Heart right ventricle (tissue), 16 donors: ENCODE results near the gene C19orf33. TPM values are rescaled to one million over a fixed set of nuclear protein-coding genes. Genes with fewer than 3 reads are reported as not detected.

Experiments
- ATAC-seq, 8 donors: fragments of 200-7000 bp; cut with Tn5 transposase; one replicate each; pipeline ENCODE4 v1.9.1; 2020; ENCODE audit warnings: mild to moderate bottlenecking in 8 of 8, moderate library complexity in 8 of 8, moderate number of reproducible peaks in 1 of 8
- DNase-seq, 2 donors: peaks; one replicate each; pipeline ENCODE4 v3.0.0-alpha.2; 2020
- H3K27ac ChIP-seq, 10 donors: fragments of 200-600 bp; sonication (generic) in 2 of 10; one replicate each; pipeline versions ENCODE4 v1.5.0 to v1.8.0; 2020 to 2022; ENCODE audit warnings: mild to moderate bottlenecking in 3 of 10
- H3K27me3 ChIP-seq, 7 donors: fragments of 200-600 bp; one replicate each; pipeline ENCODE4 v1.8.0; 2021 to 2022; ENCODE audit warnings: mild to moderate bottlenecking in 2 of 7
- H3K36me3 ChIP-seq, 9 donors: fragments of 200-600 bp; sonication (generic) in 1 of 9; one replicate each; pipeline versions ENCODE4 v1.5.0 to v1.8.0; 2020 to 2022; ENCODE audit warnings: mild to moderate bottlenecking in 2 of 9
- H3K4me1 ChIP-seq, 9 donors: fragments of 200-600 bp; sonication (generic) in 1 of 9; one replicate each; pipeline versions ENCODE4 v1.5.0 to v1.8.0; 2020 to 2022; ENCODE audit warnings: mild to moderate bottlenecking in 4 of 9
- H3K4me3 ChIP-seq, 10 donors: fragments of 200-600 bp; sonication (generic) in 2 of 10; one replicate each; pipeline versions ENCODE4 v1.5.0 to v1.8.0; 2020 to 2022; ENCODE audit warnings: mild to moderate bottlenecking in 7 of 10, moderate library complexity in 2 of 10
- H3K9me3 ChIP-seq, 11 donors: fragments of 200-600 bp in 10 of 11; sonication (generic) in 2 of 11; one replicate each; pipeline versions ENCODE4 v1.5.0 to v1.8.0; 2013 to 2022; ENCODE audit warnings: mild to moderate bottlenecking in 2 of 11, control low read depth in 1 of 11, moderate library complexity in 1 of 11
- WGBS, 2 donors: extraction: QIAGEN DNeasy Blood & Tissue Kit; methylation state at CpG; one replicate each; pipeline ENCODE4 v1.1.7; 2013; ENCODE audit warnings: inconsistent platforms in 1 of 2; 5-methylcytosine and 5-hydroxymethylcytosine counted together
- intact Hi-C, 10 donors: fragments of 100-400 bp; cut with DNase I; formaldehyde crosslinking; loops; one replicate each; pipeline versions ENCODE4 v1.11.1 to v1.14.2; 2022
- polyA plus RNA-seq, 2 donors: library from polyadenylated mRNA; stranded (reverse); fragments of 200-250 nt; gene quantifications; one replicate each; pipeline ENCODE4 v1.2.3, GENCODE V29; 2013
- total RNA-seq, 10 donors: library from RNA; stranded (reverse); fragmentation: NEBNext Ultra II Directional in 3 of 10; extraction: Animal tissue kit (Norgen Biotek cat#: 25700) in 3 of 10; gene quantifications; one replicate each; pipeline versions ENCODE4 v1.2.1 to v1.2.4, GENCODE V29; 2021 to 2023
- TF ChIP-seq, protein P1 (sequence below), 9 donors: fragments of 200-600 bp; sonication (generic) in 2 of 9; IDR thresholded peaks; one replicate each; pipeline versions ENCODE4 v1.5.0 to v1.8.0; 2021 to 2022; ENCODE audit warnings: antibody characterized with exemption in 9 of 9, mild to moderate bottlenecking in 5 of 9, moderate library complexity in 1 of 9
- donor health status: Arrhythmogenic right ventricular cardiomyopathy.
- donor health status: ischemic (EF 13 %, LVEDD 7.1; RV severe dilation, severe dysfunction).
- donor health status: healthy with polysubstance abuse.
- donor health status: DM: no; HTN: yes; CAD: no.
- donor health status: DM: no; HTN: no; CAD: no.
- donor health status: ischemic (EF 25% LVEDD 6.9; RV normal size, moderate dysfunction).
- donor health status: ischemic (EF 25% LVEDD 5.7; RV mildly dilated, moderate dysfunction).
- donor health status: healthy.
- donor health status: DM: yes; HTN: yes; CAD: no.
- donor health status: Ischemic cardiomyopathy.
- donor health status: ischemic (EF 35%, LVEDD 5.7; RV mildly dilated, moderate dysfunction).
- donor health status: nonischemic (EF 11% LVEDD 7.7; RV severe dilation, severe dysfunction).
- donor health status: DM: yes; HTN: yes; CAD: no.
- donor health status: PGD.
- donor health status: ischemic (EF 29% LVEDD 5.4; RV normal size, mild dysfunction).
- donor health status: nonischemic (EF 23%, LVEDD 6.1; RV moderate dilation, normal function).

C19orf33 gene
- total and polyA plus RNA-seq, 12 donors, result 2.2 to 133 (median 4.2) TPM; not detected in 2

DNA sequence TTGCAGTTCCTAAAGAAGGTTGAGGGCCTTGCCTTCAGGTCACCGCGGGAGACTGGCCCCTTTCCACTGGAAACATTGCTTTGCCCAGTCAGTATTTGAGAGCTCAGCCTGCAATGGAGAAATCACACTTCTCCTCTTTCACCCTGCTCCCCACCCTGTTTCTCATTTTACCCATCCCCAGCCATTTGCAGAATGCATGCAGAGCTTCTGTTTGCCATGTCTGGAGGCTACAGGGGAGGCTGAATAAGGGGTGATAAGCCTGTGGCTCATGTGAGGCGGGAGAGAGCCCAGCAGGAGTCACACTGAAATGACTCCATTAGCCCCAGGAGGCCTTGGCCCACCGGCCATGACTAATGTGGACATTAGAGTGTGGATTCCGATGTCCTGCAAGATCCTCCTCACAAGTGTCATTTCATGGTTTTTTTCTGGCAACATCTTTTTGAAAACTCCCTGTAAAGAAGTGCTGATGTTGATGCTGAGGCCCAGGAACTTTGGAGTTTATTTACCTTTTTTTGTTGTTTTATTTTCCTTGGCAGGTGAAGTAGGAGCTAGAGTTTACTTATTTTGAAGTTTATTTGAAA, 33.4 kb upstream of the C19orf33 start:
- ATAC-seq, result no peak

DNA sequence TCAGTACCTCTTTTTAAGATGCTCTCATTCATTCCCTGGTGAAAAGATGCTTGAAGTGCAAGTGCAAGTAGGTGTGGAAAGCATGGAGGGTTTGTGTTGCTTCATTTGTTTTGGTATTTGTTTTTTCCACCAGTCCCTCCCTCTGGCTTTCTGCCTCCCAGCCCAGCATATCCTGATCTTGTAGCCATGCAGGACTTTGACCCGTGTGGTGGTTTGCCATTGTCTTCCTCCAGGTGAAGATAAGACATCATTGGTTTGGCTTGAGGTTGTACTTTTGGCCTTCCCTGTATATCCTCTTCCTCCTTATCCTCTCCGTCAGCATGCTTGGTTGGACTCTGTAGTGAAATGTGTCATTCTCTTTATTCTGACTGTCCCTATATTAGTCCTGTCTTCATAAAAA, 30.6 kb upstream of the C19orf33 start:
- no peaks in the 10 kb centered on the region for H3K36me3 ChIP-seq
- DNase-seq, result no peak
- no peak for ATAC-seq
- H3K27ac ChIP-seq, result no peak overlapping the region
- no peaks in the 10 kb centered on the region for H3K9me3 ChIP-seq
- 74 to 81% methylated on average over 2 of the region's 2 CpGs for WGBS, 2 donors
- H3K4me3 ChIP-seq, result no peak overlapping the region
- H3K4me1 ChIP-seq, result peaks cover 9 to 47% (median 29%) of the 10 kb centered on the region in 9 donors
- intact Hi-C loops, result loop anchor here in 2 of 10 donors (5.0 kb wide), 2 partner anchors 44 to 49 kb away; partner anchors contain the start of genes KCNK6 (in 1 of the 2) and YIF1B (in 1 of the 2)
- TF ChIP-seq, protein P1, sequence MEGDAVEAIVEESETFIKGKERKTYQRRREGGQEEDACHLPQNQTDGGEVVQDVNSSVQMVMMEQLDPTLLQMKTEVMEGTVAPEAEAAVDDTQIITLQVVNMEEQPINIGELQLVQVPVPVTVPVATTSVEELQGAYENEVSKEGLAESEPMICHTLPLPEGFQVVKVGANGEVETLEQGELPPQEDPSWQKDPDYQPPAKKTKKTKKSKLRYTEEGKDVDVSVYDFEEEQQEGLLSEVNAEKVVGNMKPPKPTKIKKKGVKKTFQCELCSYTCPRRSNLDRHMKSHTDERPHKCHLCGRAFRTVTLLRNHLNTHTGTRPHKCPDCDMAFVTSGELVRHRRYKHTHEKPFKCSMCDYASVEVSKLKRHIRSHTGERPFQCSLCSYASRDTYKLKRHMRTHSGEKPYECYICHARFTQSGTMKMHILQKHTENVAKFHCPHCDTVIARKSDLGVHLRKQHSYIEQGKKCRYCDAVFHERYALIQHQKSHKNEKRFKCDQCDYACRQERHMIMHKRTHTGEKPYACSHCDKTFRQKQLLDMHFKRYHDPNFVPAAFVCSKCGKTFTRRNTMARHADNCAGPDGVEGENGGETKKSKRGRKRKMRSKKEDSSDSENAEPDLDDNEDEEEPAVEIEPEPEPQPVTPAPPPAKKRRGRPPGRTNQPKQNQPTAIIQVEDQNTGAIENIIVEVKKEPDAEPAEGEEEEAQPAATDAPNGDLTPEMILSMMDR (IDR thresholded peaks at IDR 0.05), result no peak
- H3K27me3 ChIP-seq, result no peaks in the 10 kb centered on the region

More for the DNA sequence above, 33.4 kb upstream of the C19orf33 start:
- H3K27me3 ChIP-seq, result no peaks in the 10 kb centered on the region
- peaks cover 3 to 19% (median 15%) of the 10 kb centered on the region in 9 donors for H3K4me1 ChIP-seq
- H3K9me3 ChIP-seq, result no peaks in the 10 kb centered on the region
- DNase-seq, result no peak
- no peaks in the 10 kb centered on the region for H3K36me3 ChIP-seq
- 81 to 91% methylated on average over 5 of the region's 5 CpGs for WGBS, 2 donors
- H3K27ac ChIP-seq, result no peak overlapping the region
- TF ChIP-seq, protein P1 (IDR thresholded peaks at IDR 0.05), result no peak
- H3K4me3 ChIP-seq, result no peak overlapping the region
- intact Hi-C loops, result loop anchor here in 2 of 10 donors (5.0 kb wide), 2 partner anchors 47 to 52 kb away; partner anchors contain the start of genes KCNK6 (in 1 of the 2) and YIF1B (in 1 of the 2)

DNA sequence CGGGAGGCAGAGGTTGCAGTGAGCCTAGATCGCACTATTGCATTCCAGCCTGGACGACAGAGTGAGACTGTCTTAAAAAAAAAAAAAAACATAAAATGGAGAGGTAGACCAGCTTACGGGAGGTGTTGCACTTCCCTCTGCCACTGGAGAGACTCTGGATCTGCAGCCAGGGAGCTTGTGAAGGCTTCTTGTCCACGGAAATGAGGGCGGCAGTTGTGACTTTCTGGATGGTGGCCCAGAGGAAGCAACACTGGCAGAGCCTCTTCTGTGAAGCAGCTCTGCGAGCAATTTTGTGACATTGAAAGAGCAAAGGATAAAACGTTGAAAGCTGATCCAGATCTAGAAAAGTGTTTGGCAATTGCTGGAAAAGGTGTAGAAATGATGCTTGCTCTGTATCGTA, 29.3 kb upstream of the C19orf33 start:
- ATAC-seq, result peak in 3 of 8 donors; percentile 42 to 60 (median 43)
- intact Hi-C loops, result loop anchor here in 6 of 10 donors (2.0 to 5.0 kb wide), 3 partner anchors 43 to 48 kb away; partner anchors contain the start of genes KCNK6 (in 4 of the 6) and YIF1B (in 3 of the 6)
- DNase-seq, result peak; percentile 38 to 71
- Histone ChIP-seq H3K27me3 (no peaks in the 10 kb centered on the region), H3K4me3 (peak overlapping the region in 1 of 10 donors; percentile 19), H3K36me3 (no peaks in the 10 kb centered on the region), H3K27ac (peak overlapping the region in 6 of 10 donors; percentile 22 to 71 (median 44)), H3K9me3 (no peaks in the 10 kb centered on the region), H3K4me1 (peaks cover 12 to 58% (median 39%) of the 10 kb centered on the region in 9 donors)
- WGBS, 2 donors, result 24 to 25% methylated on average over 9 of the region's 9 CpGs
- TF ChIP-seq, protein P1 (IDR thresholded peaks at IDR 0.05), result no peak

DNA sequence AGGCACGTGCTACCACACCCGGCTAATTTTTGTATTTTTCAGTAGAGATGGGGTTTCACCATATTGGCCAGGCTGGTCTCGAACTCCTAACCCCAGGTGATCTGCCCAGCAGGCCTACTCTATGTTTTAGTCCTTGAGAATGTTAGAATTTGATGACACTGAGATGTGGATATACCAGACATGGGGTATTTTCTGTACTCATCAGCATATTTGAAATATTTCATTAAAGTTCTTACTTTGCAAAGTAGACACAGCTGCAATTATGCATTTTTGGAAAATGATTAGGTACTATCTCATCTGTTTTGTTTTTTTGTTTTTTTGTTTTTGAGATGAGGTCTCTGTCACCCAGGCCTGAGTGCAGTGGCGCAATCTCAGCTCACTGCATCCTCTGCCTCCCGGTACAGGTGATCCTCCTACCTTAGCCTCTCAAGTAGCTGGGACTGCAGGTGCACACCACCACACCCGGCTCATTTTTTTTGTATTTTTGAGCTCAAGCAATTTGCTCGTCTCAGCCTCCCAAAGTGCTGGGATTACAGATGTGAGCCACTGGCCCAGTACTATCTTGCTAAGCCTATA, 27.0 kb upstream of the C19orf33 start:
- H3K4me1 ChIP-seq, result peaks cover 12 to 77% (median 53%) of the 10 kb centered on the region in 9 donors
- TF ChIP-seq, protein P1 (IDR thresholded peaks at IDR 0.05), result no peak
- WGBS, 2 donors, result 93 to 94% methylated on average over 7 of the region's 7 CpGs
- no peaks in the 10 kb centered on the region for H3K27me3 ChIP-seq
- no peaks in the 10 kb centered on the region for H3K36me3 ChIP-seq
- ATAC-seq, result no peak
- peak overlapping the region; percentile 61 to 92 (median 84) for H3K27ac ChIP-seq
- intact Hi-C loops, result loop anchor here in 3 of 10 donors (5.0 kb wide), 2 partner anchors 40 to 45 kb away; partner anchors contain the start of genes KCNK6 (in 2 of the 3) and YIF1B (in 2 of the 3)
- H3K9me3 ChIP-seq, result no peaks in the 10 kb centered on the region
- DNase-seq, result no peak
- no peak overlapping the region for H3K4me3 ChIP-seq
